Heart left ventricle (tissue), 13 donors: ENCODE results near the gene CKB.

ENCODE experiments used
- POLR2A ChIP-seq, 2 donors: fragments of 450-650 bp; IDR thresholded peaks; one replicate each; pipeline ENCODE4 v1.6.1; 2017; ENCODE audit warnings: antibody characterized with exemption in 2 of 2, mild to moderate bottlenecking in 2 of 2, moderate library complexity in 2 of 2
- TF ChIP-seq, protein P1 (sequence below), 12 donors: fragments of 200-600 bp; sonication (generic) in 4 of 12; IDR thresholded peaks; one replicate each; pipeline versions ENCODE4 v1.5.0 to v1.8.0; 2018 to 2022; ENCODE audit warnings: antibody characterized with exemption in 12 of 12, mild to moderate bottlenecking in 5 of 12
- donor health status: ischemic (EF 13 %, LVEDD 7.1; RV severe dilation, severe dysfunction).
- donor health status: DM: no; HTN: yes; CAD: no.
- donor health status: DM: no; HTN: no; CAD: no.
- donor health status: ischemic (EF 25% LVEDD 6.9; RV normal size, moderate dysfunction).
- donor health status: ischemic (EF 25% LVEDD 5.7; RV mildly dilated, moderate dysfunction).
- donor health status: ischemic (EF 35%, LVEDD 5.7; RV mildly dilated, moderate dysfunction).
- donor health status: nonischemic (EF 11% LVEDD 7.7; RV severe dilation, severe dysfunction).
- donor health status: DM: yes; HTN: yes; CAD: no.
- donor health status: PGD.
- donor health status: ischemic (EF 29% LVEDD 5.4; RV normal size, mild dysfunction).
- donor health status: nonischemic (EF 23%, LVEDD 6.1; RV moderate dilation, normal function).

DNA sequence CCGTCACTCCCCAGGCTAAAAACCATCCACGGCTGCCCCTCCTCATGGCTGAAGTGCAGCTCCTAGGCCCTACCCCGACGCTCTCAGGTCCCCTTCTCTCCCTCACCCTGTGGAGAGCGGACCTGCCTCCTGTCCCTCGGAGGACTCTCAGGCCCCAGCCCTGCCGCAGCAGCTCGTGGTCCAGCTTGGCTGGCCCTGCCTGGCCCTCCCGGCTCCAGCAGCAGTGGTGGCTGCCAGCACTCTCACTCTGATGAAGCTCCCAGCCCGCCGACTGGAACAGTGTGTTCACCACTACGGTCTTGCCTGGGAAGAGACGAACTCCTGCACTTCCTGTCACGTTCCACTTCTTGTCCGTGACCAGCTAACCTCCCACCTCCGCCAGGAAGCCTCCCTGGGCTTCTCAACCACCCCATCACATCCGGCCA, 28.7 kb upstream of the CKB start:
- TF ChIP-seq, protein P1, sequence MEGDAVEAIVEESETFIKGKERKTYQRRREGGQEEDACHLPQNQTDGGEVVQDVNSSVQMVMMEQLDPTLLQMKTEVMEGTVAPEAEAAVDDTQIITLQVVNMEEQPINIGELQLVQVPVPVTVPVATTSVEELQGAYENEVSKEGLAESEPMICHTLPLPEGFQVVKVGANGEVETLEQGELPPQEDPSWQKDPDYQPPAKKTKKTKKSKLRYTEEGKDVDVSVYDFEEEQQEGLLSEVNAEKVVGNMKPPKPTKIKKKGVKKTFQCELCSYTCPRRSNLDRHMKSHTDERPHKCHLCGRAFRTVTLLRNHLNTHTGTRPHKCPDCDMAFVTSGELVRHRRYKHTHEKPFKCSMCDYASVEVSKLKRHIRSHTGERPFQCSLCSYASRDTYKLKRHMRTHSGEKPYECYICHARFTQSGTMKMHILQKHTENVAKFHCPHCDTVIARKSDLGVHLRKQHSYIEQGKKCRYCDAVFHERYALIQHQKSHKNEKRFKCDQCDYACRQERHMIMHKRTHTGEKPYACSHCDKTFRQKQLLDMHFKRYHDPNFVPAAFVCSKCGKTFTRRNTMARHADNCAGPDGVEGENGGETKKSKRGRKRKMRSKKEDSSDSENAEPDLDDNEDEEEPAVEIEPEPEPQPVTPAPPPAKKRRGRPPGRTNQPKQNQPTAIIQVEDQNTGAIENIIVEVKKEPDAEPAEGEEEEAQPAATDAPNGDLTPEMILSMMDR (IDR thresholded peaks at IDR 0.05) = no peak
- TF ChIP-seq POLR2A (IDR thresholded peaks at IDR 0.05) = no peak
